GM11168 (cell line): ENCODE measurements around the gene CDHR2.

Source experiments
- in situ Hi-C: fragments of 300-500 bp; cut with MboI; formaldehyde crosslinking; loops from one replicate; pipeline ENCODE4 v1.12.0; 2022; ENCODE audit warnings: low sequenced_read_pairs; ENCODE audit not compliant: unreplicated experiment

Gene CDHR2

GRCh38 chr5:176548967-176549444, at the start of gene CDHR2:
CDHR2 (plus strand) TSS chr5:176549342; CDS start chr5:176565353, 16,011 bp downstream.
- in situ Hi-C loops = no loop called here

GRCh38 chr5:176500511-176500910, 48.6 kb upstream of the CDHR2 start:
- in situ Hi-C loops = no loop called here

GRCh38 chr5:176501333-176501732, 47.8 kb upstream of the CDHR2 start:
- in situ Hi-C loops = no loop called here

GRCh38 chr5:176503496-176503895, 45.6 kb upstream of the CDHR2 start:
- in situ Hi-C loops = no loop called here

GRCh38 chr5:176507911-176508310, 41.2 kb upstream of the CDHR2 start:
- in situ Hi-C loops = no loop called here

GRCh38 chr5:176508603-176509002, 40.5 kb upstream of the CDHR2 start:
- in situ Hi-C loops = no loop called here

- in situ Hi-C loops = no loop called here
These were observed 35.4 kb upstream of the CDHR2 start for GRCh38 chr5:176513788-176514187.

- in situ Hi-C loops = no loop called here
These were observed 34.7 kb upstream of the CDHR2 start for GRCh38 chr5:176514244-176514950.

- in situ Hi-C loops = no loop called here
These were observed 33.7 kb upstream of the CDHR2 start for GRCh38 chr5:176515396-176515795.

- in situ Hi-C loops = no loop called here
These were observed 32.0 kb upstream of the CDHR2 start for GRCh38 chr5:176517053-176517661.

- in situ Hi-C loops = no loop called here
These were observed 29.1 kb upstream of the CDHR2 start for GRCh38 chr5:176519810-176520720.

GRCh38 chr5:176521286-176521685, 27.9 kb upstream of the CDHR2 start:
- in situ Hi-C loops = no loop called here

GRCh38 chr5:176521699-176522263, 27.4 kb upstream of the CDHR2 start:
- in situ Hi-C loops = no loop called here

GRCh38 chr5:176524138-176524537, 25.0 kb upstream of the CDHR2 start:
- in situ Hi-C loops = no loop called here

GRCh38 chr5:176524987-176525386, 24.2 kb upstream of the CDHR2 start:
- in situ Hi-C loops = no loop called here

- in situ Hi-C loops = no loop called here
These were observed 23.5 kb upstream of the CDHR2 start for GRCh38 chr5:176525677-176526076.

- in situ Hi-C loops = no loop called here
These were observed 22.7 kb upstream of the CDHR2 start for GRCh38 chr5:176526462-176526861.

- in situ Hi-C loops = no loop called here
These were observed 21.6 kb upstream of the CDHR2 start for GRCh38 chr5:176527246-176528222.

- in situ Hi-C loops = no loop called here
These were observed 20.8 kb upstream of the CDHR2 start for GRCh38 chr5:176528301-176528700.
